Regular cardiac myocyte (primary cell): ENCODE measurements around the gene MRGPRX3. TPM values are rescaled to one million over a fixed set of nuclear protein-coding genes. Genes with fewer than 3 reads are reported as not detected.

ENCODE experiments used
- total RNA-seq: library from RNA; depleted of rRNA; stranded (reverse); fragments of >200 nt; gene quantifications from 2 replicates; pipeline ENCODE4 v1.2.3, GENCODE V29; 2014

MRGPRX3 gene
- total RNA-seq = 0.28 TPM in 1 of 2 replicates, not detected in the other

GRCh38 chr11:18132341-18132740 lies at the start of gene MRGPRX3:
Gene MRGPRX3, plus strand, starts transcription at chr11:18132571. Its CDS starts 4,632 bp downstream, at chr11:18137203.

GRCh38 chr11:18105802-18106574 lies 26.4 kb upstream of the MRGPRX3 start, which contains the start of gene SAAL1:
Gene SAAL1, minus strand, starts transcription at chr11:18106082. Its CDS starts 41 bp downstream, at chr11:18106041.

GRCh38 chr11:18172666-18173065 lies 40.3 kb downstream of the MRGPRX3 start, which contains the start of gene MRGPRX4:
Gene MRGPRX4, plus strand, starts transcription at chr11:18172837. Its CDS starts 420 bp downstream, at chr11:18173257.

Other genes starting within 250 kb of the MRGPRX3 start
- 15.3 and 32.1 TPM in 2 replicates for gene SERGEF, start 119.5 kb upstream of the MRGPRX3 start, total RNA-seq
- gene TPH1, start 86.3 kb upstream of the MRGPRX3 start, total RNA-seq = under 0.01 TPM in 1 of 2 replicates, not detected in the other
- gene SAAL1, start 26.5 kb upstream of the MRGPRX3 start, total RNA-seq = 16.6 and 27.6 TPM in 2 replicates
- gene MRGPRX4, start 40.3 kb downstream of the MRGPRX3 start, total RNA-seq = not detected in 2 replicates
- not detected in 2 replicates for gene SAA4, start 104.2 kb downstream of the MRGPRX3 start, total RNA-seq
- 1.5 and 3.1 TPM in 2 replicates for gene SAA2, start 116.1 kb downstream of the MRGPRX3 start, total RNA-seq
- 0.77 and 3.1 TPM in 2 replicates for gene SAA1, start 133.7 kb downstream of the MRGPRX3 start, total RNA-seq
- 61.0 and 90.2 TPM in 2 replicates for gene HPS5, start 189.6 kb downstream of the MRGPRX3 start, total RNA-seq
- 62.7 and 95.8 TPM in 2 replicates for gene GTF2H1, start 190.0 kb downstream of the MRGPRX3 start, total RNA-seq